Activated CD8-positive, alpha-beta memory T cell treated with anti-CD3 and anti-CD28 coated beads for 36 hours (primary cell): Measurements from ENCODE around the gene CFAP100. TPM values are rescaled to one million over a fixed set of nuclear protein-coding genes. Genes with fewer than 3 reads are reported as not detected.

Source experiments
- CTCF ChIA-PET: fragments of 350-600 bp; sonication (Branson Sonifier 250); formaldehyde crosslinking; loops from one replicate; lab custom pipeline; 2021; ENCODE audit warnings: antibody characterized with exemption; lab: Charles Lee
- POLR2A ChIA-PET: fragments of 350-600 bp; sonication (Branson Sonifier 250); formaldehyde crosslinking; loops from one replicate; lab custom pipeline; 2021; ENCODE audit warnings: antibody characterized with exemption; lab: Charles Lee
- total RNA-seq, 2 experiments: library from RNA; stranded (reverse); gene quantifications; one replicate each; pipeline ENCODE4 v1.2.3, GENCODE V29; 2021

The CFAP100 gene
- total RNA-seq, 2 experiments from 2014 or later, result not detected

GRCh38 chr3:126397610-126398422 is 3.1 kb downstream of the CFAP100 start:
- ChIA-PET POLR2A (no interaction called here), CTCF (no interaction called here)

DNA sequence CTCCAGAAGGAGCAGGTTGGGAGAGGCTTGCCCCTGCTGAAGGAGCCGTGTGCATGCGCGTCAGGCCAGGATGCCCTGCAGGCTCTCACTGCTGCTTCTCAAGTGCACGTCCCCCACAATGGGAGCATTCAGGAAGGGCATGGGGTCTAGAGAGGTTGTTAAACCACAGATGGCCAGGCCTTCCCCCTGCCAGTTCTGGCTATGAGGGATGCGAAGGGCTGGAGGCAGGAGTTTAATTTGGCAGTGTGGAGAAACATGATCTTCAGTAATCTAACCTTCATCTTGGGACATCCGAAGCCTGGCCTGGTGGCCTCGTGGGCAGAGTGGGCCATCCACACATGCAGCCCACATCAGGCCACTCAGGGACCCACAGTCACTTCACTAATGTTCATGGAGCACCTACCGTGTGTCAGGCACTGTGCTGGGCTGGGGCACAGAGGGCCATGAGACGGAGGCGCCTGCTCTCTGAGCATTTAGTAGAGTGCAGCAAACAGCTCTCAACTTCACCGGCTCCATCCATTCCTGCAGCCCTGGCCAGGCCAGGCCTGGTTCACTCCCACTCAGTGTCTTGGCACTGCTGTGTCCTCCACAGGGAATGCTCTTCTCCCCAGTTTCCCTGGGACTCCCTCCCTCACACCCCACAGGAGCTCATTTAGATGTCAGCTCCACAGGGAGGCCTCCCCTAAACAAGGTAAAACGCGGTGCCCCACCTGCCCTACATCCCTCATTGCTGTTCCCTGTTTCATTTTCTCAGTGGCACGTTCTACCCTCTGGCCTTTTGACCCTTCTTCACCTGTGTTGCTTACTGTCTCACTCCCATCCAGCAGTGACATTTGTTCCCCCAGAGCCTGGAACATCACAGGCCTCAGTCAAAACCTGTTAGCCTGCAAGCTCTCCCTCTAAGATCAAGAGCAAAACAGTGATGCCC is 4.0 kb downstream of the CFAP100 start:
- CTCF ChIA-PET, result no interaction called here
- POLR2A ChIA-PET, result no interaction called here

- CTCF ChIA-PET, result no interaction called here
- POLR2A ChIA-PET, result no interaction called here
These were observed 4.6 kb downstream of the CFAP100 start for GRCh38 chr3:126399351-126399735.

DNA sequence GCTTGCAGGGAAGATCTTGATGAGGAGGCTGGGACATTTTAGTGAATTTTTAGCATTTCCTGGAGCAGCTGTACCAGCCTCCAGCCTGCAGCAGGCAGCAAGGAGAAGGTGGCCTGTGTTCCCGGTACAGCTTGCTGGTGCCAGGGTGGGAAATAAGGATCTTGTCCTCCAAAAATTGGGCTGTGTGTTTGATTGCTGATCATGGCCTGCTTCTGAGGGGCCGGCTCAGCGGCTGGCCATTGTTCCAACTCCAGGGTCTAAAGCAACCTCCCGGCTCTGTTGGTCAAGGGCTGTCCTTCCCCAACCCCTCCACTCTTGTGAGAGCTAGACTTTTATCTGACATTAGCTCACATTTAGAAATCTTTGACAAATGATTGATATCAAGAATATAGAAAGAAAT is 5.0 kb downstream of the CFAP100 start:
- CTCF ChIA-PET, result no interaction called here

GRCh38 chr3:126401611-126402160 is 7.0 kb downstream of the CFAP100 start:
- POLR2A ChIA-PET, result no interaction called here
- CTCF ChIA-PET, result no interaction called here

More for the DNA sequence above, 5.0 kb downstream of the CFAP100 start:
- POLR2A ChIA-PET, result no interaction called here

DNA sequence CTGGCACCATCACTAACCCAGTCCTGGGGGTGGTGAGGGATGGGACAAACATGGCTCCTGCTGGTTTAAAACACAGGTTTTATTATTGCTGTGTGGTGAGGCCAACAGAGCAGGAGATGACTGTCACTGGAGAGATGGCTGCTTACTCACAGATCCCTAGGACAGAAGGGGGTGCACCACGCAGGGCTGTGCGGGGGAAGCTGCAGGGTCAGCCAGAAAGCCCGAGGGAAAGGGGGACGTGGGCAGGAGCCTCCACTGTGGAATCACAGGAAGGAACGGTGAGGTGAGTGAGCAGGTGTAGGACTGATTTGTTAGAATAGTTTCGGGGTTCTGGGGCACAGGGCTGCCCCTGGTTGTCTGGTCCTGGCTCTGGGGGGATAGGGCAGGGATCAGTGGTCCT is 7.5 kb downstream of the CFAP100 start:
- POLR2A ChIA-PET, result no interaction called here
- CTCF ChIA-PET, result no interaction called here

- POLR2A ChIA-PET, result no interaction called here
- CTCF ChIA-PET, result no interaction called here
These were observed 8.1 kb downstream of the CFAP100 start for GRCh38 chr3:126402666-126403302.

DNA sequence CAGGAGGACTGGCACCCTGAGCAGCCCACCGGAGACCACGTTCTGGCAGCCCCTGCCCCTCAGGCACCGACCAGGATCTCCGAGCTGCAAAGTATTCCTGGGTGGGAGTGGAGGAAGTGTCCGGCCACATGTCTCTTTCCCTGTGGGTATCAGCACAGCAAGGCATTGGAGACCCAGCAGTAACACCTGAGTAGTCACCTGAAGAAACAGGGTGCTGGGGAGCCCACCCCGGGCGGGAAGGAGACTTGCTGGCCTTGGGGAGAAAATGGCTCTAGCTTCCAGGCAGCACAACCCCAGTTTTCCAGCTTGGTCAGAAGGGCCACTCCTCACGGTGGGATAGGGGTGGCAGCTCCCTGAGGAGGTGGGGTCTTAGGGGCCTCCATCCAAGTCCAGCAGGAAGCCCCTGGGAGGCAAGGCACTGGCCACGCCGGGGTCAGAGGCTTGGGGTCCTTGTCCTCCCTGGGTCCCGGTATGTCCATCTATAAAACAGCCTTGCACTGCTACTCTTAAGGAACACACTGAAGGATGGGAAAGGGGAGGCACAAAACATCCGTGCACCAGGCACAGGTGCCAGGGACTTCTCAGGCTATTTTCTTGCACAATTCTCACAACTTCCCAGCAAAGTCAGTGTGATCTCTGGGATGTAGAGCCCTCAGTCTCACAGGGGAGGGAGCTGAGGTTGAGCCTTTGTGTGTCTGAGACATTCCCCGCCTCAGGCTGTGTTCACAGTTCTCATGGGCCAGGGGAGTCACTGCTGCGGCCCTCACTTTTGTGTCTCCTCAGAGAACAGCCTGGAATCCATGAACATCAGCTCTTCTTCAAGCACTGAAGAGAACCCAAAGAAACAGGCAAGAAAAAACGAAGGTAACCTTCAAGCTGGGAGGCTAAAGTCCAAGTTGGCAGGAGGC is 11.9 kb downstream of the CFAP100 start:
- ChIA-PET CTCF (interaction anchor here (0.6 kb wide), 2 partner anchors 114 to 1106 kb away, joined by 3 read pairs; no protein-coding TSS in a partner anchor), POLR2A (no interaction called here)

DNA sequence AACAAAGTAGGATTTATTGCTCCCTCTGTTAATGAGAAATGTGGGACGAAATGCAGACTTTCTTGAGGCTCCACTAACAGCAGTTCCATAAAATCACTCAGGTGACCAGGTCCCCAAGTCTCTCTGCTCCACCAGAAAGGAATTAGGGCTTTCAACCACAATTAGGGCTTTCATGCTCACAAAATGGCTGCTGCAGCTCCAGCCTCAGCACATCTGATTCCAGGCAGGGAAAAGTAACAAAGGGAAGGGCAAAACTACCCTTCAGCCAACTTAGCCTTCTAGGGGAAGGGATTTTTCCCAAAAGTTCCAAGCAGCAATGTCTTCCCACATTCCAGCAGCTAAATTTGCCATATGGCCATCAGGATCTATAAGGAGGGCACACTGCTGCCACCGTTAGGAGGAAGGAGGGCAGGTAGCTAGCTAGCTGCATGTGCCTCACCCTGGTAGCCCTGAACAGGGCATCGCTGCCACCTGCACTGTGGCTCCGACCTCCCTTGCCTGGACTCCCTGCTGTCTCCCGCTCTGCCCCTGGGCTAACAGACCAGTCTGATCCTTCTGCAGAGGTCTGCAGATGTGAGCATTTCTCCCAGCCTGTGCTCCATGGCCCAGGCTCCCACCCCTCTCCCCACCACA is 12.8 kb downstream of the CFAP100 start:
- POLR2A ChIA-PET, result no interaction called here

GRCh38 chr3:126408099-126408498 is 13.4 kb downstream of the CFAP100 start:
- ChIA-PET POLR2A (no interaction called here), CTCF (no interaction called here)

More for the DNA sequence above, 12.8 kb downstream of the CFAP100 start:
- CTCF ChIA-PET, result no interaction called here

- POLR2A ChIA-PET, result no interaction called here
- CTCF ChIA-PET, result interaction anchor here (0.5 to 1.4 kb wide), 2 partner anchors 95 to 123 kb away, joined by 3 read pairs; no protein-coding TSS in a partner anchor
These were observed 18.4 kb downstream of the CFAP100 start for GRCh38 chr3:126412841-126413692.

GRCh38 chr3:126413693-126414080 is 19.0 kb downstream of the CFAP100 start:
- ChIA-PET CTCF (interaction anchor here (1.4 kb wide), 1 partner anchor 94 kb away, joined by 3 read pairs; no protein-coding TSS in a partner anchor), POLR2A (no interaction called here)

GRCh38 chr3:126414406-126414805 is 19.7 kb downstream of the CFAP100 start:
- ChIA-PET POLR2A (no interaction called here), CTCF (no interaction called here)

GRCh38 chr3:126414961-126415660 is 20.4 kb downstream of the CFAP100 start:
- ChIA-PET POLR2A (no interaction called here), CTCF (interaction anchor here (0.6 kb wide), 1 partner anchor 89 kb away, joined by 3 read pairs; no protein-coding TSS in a partner anchor)

DNA sequence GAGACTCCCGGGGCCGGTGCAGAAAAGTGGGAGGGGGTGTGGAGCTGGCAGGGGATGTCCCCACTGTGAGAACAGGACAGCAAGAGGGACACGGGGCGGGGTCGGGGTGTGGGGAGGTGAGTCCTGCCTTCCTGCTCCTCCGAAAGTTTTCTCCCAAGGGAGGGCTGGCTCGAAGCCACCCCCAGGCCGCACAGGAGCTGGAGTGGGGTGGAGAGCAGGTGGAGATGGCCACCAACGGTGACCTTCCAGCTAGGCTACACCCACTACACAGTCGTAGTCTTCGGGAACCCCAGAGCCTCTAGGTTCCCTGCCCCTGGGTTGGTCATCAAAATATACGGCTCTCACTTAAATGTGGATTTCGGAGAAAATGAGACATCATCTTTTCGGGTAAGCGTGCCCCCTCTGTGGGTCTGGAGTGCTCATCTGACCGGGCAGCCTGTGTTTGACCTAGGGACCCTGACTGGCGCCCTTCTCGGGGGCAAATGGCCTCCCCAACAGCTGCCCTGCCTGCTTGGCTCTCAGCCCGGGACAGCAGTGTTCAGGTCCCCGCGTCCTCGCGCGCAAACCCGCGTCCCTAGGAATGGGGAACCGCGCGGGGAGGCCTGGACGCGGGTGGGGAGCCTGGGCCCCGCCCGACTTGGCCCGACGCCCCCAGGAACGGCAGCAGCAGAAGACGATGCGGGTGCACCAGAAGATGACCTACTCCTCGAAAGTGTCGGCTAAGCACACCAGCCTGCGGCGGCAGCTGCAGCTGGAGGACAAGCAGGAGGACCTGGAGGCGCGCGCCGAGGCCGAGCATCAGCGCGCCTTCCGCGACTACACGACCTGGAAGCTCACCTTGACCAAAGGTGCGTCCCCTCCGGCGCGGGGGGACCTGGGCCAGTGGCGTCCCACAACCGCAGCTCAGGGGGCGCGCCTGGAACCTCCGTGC is 21.2 kb downstream of the CFAP100 start:
- CTCF ChIA-PET, result interaction anchor here (0.6 kb wide), 1 partner anchor 89 kb away, joined by 3 read pairs; no protein-coding TSS in a partner anchor
- POLR2A ChIA-PET, result no interaction called here
